NOMO-1 treated with dmso at 0.1 percent for 144 hours (cell line): ENCODE measurements around the gene SLC1A7.

ENCODE experiments used
- DNase-seq: peaks from one replicate; lab custom pipeline; 2025; ENCODE audit not compliant: unreplicated experiment; lab: John Stamatoyannopoulos, UW

The SLC1A7 gene

GRCh38 chr1:53062708-53063591 lies 79.5 kb downstream of the SLC1A7 start:
- DNase-seq = no peak

- no peak for DNase-seq
Measured at GRCh38 chr1:53061859-53062707, 80.4 kb downstream of the SLC1A7 start, which contains the start of gene PODN. Gene PODN, plus strand, starts transcription at chr1:53062213. Its CDS starts 7,643 bp downstream, at chr1:53069856.

GRCh38 chr1:53061123-53061858 lies 81.1 kb downstream of the SLC1A7 start:
- no peak for DNase-seq

GRCh38 chr1:53060579-53060978 lies 81.9 kb downstream of the SLC1A7 start:
- no peak for DNase-seq

- DNase-seq = no peak
Measured at GRCh38 chr1:53057127-53057526, 85.3 kb downstream of the SLC1A7 start.

GRCh38 chr1:53051676-53052075 lies 90.8 kb downstream of the SLC1A7 start:
- DNase-seq = no peak

- no peak for DNase-seq
Measured at GRCh38 chr1:53050310-53050709, 92.1 kb downstream of the SLC1A7 start.

- no peak for DNase-seq
Measured at GRCh38 chr1:53049574-53049967, 92.9 kb downstream of the SLC1A7 start.

- DNase-seq = no peak
Measured at GRCh38 chr1:53048960-53049573, 93.4 kb downstream of the SLC1A7 start.

GRCh38 chr1:53047737-53048736 lies 94.4 kb downstream of the SLC1A7 start:
- no peak for DNase-seq

GRCh38 chr1:53046930-53047329 lies 95.5 kb downstream of the SLC1A7 start:
- DNase-seq = no peak

- DNase-seq = no peak
Measured at GRCh38 chr1:53044926-53045325, 97.5 kb downstream of the SLC1A7 start.

- no peak for DNase-seq
Measured at GRCh38 chr1:53043271-53043670, 99.2 kb downstream of the SLC1A7 start.

- DNase-seq = no peak
Measured at GRCh38 chr1:53038566-53038965, 103.9 kb downstream of the SLC1A7 start.
